ENCODE results near the gene PRKCB.

GRCh38 chr16:24062270-24062817 lies 226.6 kb downstream of the PRKCB start:
- TF ChIP-seq CTCF (IDR thresholded peaks at IDR 0.05) (no peak), POLR2A (IDR thresholded peaks at IDR 0.05) (no peak)

Data from testis (tissue), 2 donors.